Measurements from ENCODE around the gene LCE7A.

Gene LCE7A

DNA sequence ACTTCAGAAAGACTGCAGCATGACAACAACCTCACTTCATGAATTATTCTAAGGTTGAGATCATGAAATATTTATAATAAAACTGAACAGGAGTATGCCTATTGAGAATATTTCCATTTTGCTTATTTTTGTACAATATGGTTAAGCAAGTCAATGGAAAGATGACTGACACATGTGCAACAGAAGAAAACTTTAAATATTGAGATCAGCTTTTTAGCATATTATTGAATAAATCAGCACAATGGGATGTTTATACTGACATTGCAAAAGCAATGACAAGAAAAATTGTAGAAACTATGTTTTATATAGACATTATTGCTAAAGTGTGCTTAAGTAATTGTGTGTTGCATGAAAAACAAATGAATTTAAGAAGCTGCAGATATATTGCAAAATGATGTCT is 4.6 kb downstream of the LCE7A start:
- H3K4me3 ChIP-seq (ENCODE audit: low read length): no peak overlapping the region
- TF ChIP-seq, protein P1, sequence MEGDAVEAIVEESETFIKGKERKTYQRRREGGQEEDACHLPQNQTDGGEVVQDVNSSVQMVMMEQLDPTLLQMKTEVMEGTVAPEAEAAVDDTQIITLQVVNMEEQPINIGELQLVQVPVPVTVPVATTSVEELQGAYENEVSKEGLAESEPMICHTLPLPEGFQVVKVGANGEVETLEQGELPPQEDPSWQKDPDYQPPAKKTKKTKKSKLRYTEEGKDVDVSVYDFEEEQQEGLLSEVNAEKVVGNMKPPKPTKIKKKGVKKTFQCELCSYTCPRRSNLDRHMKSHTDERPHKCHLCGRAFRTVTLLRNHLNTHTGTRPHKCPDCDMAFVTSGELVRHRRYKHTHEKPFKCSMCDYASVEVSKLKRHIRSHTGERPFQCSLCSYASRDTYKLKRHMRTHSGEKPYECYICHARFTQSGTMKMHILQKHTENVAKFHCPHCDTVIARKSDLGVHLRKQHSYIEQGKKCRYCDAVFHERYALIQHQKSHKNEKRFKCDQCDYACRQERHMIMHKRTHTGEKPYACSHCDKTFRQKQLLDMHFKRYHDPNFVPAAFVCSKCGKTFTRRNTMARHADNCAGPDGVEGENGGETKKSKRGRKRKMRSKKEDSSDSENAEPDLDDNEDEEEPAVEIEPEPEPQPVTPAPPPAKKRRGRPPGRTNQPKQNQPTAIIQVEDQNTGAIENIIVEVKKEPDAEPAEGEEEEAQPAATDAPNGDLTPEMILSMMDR (IDR thresholded peaks at IDR 0.05; ENCODE audit: low read depth, low read length, poor library complexity, severe bottlenecking): no peak
- no peak for TF ChIP-seq EZH2phosphoT487 (IDR thresholded peaks at IDR 0.05; ENCODE audit: borderline replicate concordance, low read length)
- peaks cover 4% of the 10 kb centered on the region; the same call in 1 of the 2 replicates for H3K27me3 ChIP-seq (ENCODE audit: control insufficient read depth, low read length)
- H4K20me1 ChIP-seq (ENCODE audit: control insufficient read depth, insufficient read depth, low read depth, low read length): no peaks in the 10 kb centered on the region
- H3K79me2 ChIP-seq (ENCODE audit: control insufficient read depth, low read length): no peaks in the 10 kb centered on the region
- no peaks in the 10 kb centered on the region for H3K9me2 ChIP-seq (replicated peaks; ENCODE audit: control insufficient read depth, low read length)
- no peaks in the 10 kb centered on the region for H3K9me3 ChIP-seq (ENCODE audit: control insufficient read depth, insufficient read depth, low read length)
- H3F3A ChIP-seq (ENCODE audit: control insufficient read depth, insufficient read depth): no peaks in the 10 kb centered on the region
- no peaks in the 10 kb centered on the region for H3K36me3 ChIP-seq (ENCODE audit: control insufficient read depth, low read length)
- H3K4me2 ChIP-seq (ENCODE audit: low read length): no peak overlapping the region
- no peak overlapping the region for H3K27ac ChIP-seq (ENCODE audit: low read depth, low read length)
- no peaks in the 10 kb centered on the region for H3K4me1 ChIP-seq (ENCODE audit: control insufficient read depth, low read length)

DNA sequence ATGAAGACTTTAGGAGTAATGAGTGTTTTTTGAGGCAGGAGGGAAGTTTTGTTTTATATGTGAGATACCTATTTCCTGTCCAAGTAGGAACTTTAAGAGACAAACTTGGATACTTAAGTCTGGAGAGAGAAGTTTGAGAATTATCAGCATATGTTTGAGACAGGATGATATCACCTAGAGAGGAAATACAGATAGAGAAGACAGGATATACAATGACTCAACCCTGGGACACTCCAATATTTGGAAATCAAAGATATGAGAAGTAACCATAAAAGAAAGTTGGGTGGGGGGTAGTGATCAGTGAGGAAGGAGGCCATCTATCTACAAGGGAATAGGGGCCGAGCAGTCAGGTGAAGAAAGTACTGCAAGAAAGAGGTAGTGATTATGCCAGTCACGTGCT is 6.5 kb downstream of the LCE7A start:
- Histone ChIP-seq H3K36me3 (ENCODE audit: control insufficient read depth, low read length) (no peaks in the 10 kb centered on the region), H3F3A (ENCODE audit: control insufficient read depth, insufficient read depth) (no peaks in the 10 kb centered on the region; the same call in 1 of the 2 replicates), H3K27me3 (ENCODE audit: control insufficient read depth, low read length) (peaks cover 4% of the 10 kb centered on the region; the same call in 1 of the 2 replicates), H3K27ac (ENCODE audit: low read depth, low read length) (no peak overlapping the region), H3K4me3 (ENCODE audit: low read length) (no peak overlapping the region), H3K9me2 (replicated peaks; ENCODE audit: control insufficient read depth, low read length) (no peaks in the 10 kb centered on the region), H4K20me1 (ENCODE audit: control insufficient read depth, insufficient read depth, low read depth, low read length) (no peaks in the 10 kb centered on the region), H3K9me3 (ENCODE audit: control insufficient read depth, insufficient read depth, low read length) (no peaks in the 10 kb centered on the region), H3K4me2 (ENCODE audit: low read length) (no peak overlapping the region), H3K4me1 (ENCODE audit: control insufficient read depth, low read length) (no peaks in the 10 kb centered on the region), H3K79me2 (ENCODE audit: control insufficient read depth, low read length) (no peaks in the 10 kb centered on the region)
- TF ChIP-seq, protein P1 (IDR thresholded peaks at IDR 0.05; ENCODE audit: low read depth, low read length, poor library complexity, severe bottlenecking): no peak
- TF ChIP-seq EZH2phosphoT487 (IDR thresholded peaks at IDR 0.05; ENCODE audit: borderline replicate concordance, low read length): no peak

DNA sequence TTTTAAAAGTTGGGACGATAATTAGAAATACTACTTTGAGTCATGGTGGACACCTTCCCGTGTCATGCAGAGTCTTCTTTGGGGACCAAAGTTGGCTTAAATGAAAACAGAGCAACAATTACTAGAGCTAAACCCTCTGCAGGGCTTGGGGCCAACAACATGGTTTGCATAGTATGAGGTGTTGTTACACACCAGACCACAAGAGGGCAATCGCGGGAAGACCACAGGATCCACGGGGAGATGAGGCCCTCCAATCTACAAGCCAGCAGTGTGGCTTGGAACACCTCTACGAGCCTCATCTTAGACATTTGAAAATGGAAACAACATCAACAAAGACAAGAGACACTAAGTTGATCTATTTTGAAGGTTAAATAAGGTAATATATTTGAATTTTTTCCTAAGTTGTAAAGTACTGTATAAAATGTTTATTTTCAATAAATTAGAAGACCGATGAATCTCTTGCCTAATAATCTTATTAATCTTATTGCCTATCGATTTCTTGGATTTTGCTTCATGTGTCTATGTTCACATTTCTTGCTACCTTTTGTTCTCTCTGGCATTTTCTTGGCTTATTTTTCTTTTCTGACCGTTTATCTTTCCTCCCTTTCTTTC is 10.1 kb downstream of the LCE7A start:
- Histone ChIP-seq H3K27ac (ENCODE audit: low read depth, low read length) (no peak overlapping the region), H3F3A (ENCODE audit: control insufficient read depth, insufficient read depth) (no peaks in the 10 kb centered on the region; the same call in 1 of the 2 replicates), H3K36me3 (ENCODE audit: control insufficient read depth, low read length) (no peaks in the 10 kb centered on the region), H3K4me2 (ENCODE audit: low read length) (no peak overlapping the region), H3K9me3 (ENCODE audit: control insufficient read depth, insufficient read depth, low read length) (no peaks in the 10 kb centered on the region), H3K27me3 (ENCODE audit: control insufficient read depth, low read length) (no peaks in the 10 kb centered on the region), H3K4me3 (ENCODE audit: low read length) (no peak overlapping the region), H4K20me1 (ENCODE audit: control insufficient read depth, insufficient read depth, low read depth, low read length) (no peaks in the 10 kb centered on the region), H3K79me2 (ENCODE audit: control insufficient read depth, low read length) (no peaks in the 10 kb centered on the region), H3K4me1 (ENCODE audit: control insufficient read depth, low read length) (peaks cover 6% of the 10 kb centered on the region; the same call in 1 of the 2 replicates), H3K9me2 (replicated peaks; ENCODE audit: control insufficient read depth, low read length) (no peaks in the 10 kb centered on the region)
- TF ChIP-seq, protein P1 (IDR thresholded peaks at IDR 0.05; ENCODE audit: low read depth, low read length, poor library complexity, severe bottlenecking): peak; percentile 72
- no peak for TF ChIP-seq EZH2phosphoT487 (IDR thresholded peaks at IDR 0.05; ENCODE audit: borderline replicate concordance, low read length)

Measured in DOHH2 (cell line).